Ovary (tissue), 3 donors: ENCODE measurements around the gene GSTO2.

Experiments used
- CTCF ChIP-seq, 3 donors: fragments of 450-650 bp in 2 of 3; fragments of 200-600 bp in 1 of 3; IDR thresholded peaks; one replicate each; pipeline versions ENCODE4 v1.5.1 to v1.8.0; 2016 to 2022; ENCODE audit warnings: antibody characterized with exemption in 3 of 3, mild to moderate bottlenecking in 1 of 3
- EP300 ChIP-seq: sonication (generic); formaldehyde crosslinking; IDR thresholded peaks from one replicate; pipeline ENCODE4 v1.6.1; 2017; ENCODE audit warnings: antibody characterized with exemption
- POLR2A ChIP-seq: fragments of 450-650 bp; IDR thresholded peaks from one replicate; pipeline ENCODE4 v1.6.1; 2017; ENCODE audit warnings: antibody characterized with exemption, mild to moderate bottlenecking, moderate library complexity
- donor health status: DM: no; HTN: no; CAD: no.

DNA sequence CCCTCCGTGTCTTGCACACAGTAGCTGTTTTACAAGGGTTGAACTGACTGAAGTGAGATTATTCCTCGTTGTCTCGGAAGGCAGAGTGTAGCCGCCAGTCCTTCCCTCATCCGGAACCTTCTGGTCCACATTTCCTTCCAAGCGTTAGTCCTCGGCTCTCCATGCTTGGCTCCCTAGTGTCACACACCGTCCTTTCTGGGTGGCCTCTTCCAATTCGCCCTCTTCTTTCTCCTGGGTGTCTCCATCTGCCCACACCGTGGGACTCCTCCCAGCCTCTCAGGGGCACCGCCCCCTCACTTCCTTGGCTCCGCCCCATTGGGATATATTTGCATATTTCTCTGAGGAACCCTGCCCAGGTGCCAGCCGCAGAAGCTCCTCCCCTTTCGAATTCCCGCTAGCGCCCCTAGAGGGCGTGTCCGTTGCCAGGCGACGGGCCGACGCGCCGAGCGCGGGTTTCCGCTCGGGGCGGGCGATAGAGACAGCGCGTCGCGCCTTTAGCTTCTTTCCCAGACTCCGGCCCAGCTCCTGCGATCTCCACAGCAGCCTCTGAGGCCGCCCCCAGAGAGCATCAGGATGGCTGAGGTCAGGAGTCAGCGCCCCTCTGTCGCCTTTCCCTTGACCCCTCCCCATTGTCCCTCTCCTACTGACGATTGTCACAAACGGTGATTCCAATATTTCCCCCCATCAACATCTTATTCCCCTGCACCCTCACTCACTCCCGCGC lies 84.5 kb downstream of the GSTO2 start, which contains the start of gene CFAP58:
- TF ChIP-seq EP300 (no peak), CTCF (IDR thresholded peaks at IDR 0.05) (peak; percentile 49 to 93 (median 82)), POLR2A (peak; percentile 6)
